Upper lobe of left lung (tissue), 4 donors: ENCODE data around the gene GALP.

Experiments used
- EP300 ChIP-seq, 4 donors: sonication (generic); formaldehyde crosslinking; IDR thresholded peaks; one replicate each; pipeline ENCODE4 v1.5.1; 2017; ENCODE audit warnings: antibody characterized with exemption in 4 of 4, control low read depth in 2 of 4
- POLR2A ChIP-seq, 4 donors: fragments of 450-650 bp; IDR thresholded peaks; one replicate each; pipeline ENCODE4 v1.5.1; 2016 to 2017; ENCODE audit warnings: antibody characterized with exemption in 4 of 4, mild to moderate bottlenecking in 2 of 4
- POLR2AphosphoS5 ChIP-seq, 2 donors: sonication (generic); formaldehyde crosslinking; IDR thresholded peaks; one replicate each; pipeline ENCODE4 v1.5.1; 2017; ENCODE audit warnings: antibody characterized with exemption in 2 of 2
- TF ChIP-seq, protein P1 (sequence below), 6 experiments: fragments of 450-650 bp in 4 of 6; fragments of 200-600 bp in 2 of 6; sonication (generic) in 2 of 6; IDR thresholded peaks; one replicate each; pipeline ENCODE4 v1.5.1; 2016 to 2019; ENCODE audit warnings: antibody characterized with exemption in 6 of 6

DNA sequence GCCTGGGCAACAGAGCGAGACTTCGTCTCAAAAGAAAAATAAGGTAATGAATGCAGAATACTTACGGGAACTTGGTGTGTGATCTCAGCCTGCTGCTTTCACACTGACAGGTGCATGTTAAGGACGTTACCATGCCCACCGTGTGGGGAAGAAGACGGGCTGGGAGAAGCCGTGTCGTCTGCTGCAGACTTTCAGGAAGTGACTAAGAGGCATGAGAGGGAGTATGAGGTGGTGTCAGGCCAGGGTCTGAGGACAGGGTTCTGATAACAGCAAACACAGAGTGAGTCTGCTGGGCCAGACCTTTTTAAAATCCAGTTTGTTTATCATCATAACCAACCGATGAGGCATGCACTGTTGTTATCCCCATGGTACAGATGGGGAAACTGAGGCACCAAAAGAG is 13.6 kb upstream of the GALP start:
- TF ChIP-seq, protein P1, sequence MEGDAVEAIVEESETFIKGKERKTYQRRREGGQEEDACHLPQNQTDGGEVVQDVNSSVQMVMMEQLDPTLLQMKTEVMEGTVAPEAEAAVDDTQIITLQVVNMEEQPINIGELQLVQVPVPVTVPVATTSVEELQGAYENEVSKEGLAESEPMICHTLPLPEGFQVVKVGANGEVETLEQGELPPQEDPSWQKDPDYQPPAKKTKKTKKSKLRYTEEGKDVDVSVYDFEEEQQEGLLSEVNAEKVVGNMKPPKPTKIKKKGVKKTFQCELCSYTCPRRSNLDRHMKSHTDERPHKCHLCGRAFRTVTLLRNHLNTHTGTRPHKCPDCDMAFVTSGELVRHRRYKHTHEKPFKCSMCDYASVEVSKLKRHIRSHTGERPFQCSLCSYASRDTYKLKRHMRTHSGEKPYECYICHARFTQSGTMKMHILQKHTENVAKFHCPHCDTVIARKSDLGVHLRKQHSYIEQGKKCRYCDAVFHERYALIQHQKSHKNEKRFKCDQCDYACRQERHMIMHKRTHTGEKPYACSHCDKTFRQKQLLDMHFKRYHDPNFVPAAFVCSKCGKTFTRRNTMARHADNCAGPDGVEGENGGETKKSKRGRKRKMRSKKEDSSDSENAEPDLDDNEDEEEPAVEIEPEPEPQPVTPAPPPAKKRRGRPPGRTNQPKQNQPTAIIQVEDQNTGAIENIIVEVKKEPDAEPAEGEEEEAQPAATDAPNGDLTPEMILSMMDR (IDR thresholded peaks at IDR 0.05) = no peak
- TF ChIP-seq POLR2A (IDR thresholded peaks at IDR 0.05) (no peak), POLR2AphosphoS5 (IDR thresholded peaks at IDR 0.05) (no peak), EP300 (IDR thresholded peaks at IDR 0.05) (no peak)
